PC-9 (cell line): ENCODE data around the gene CHSY1. TPM values are rescaled to one million over a fixed set of nuclear protein-coding genes. Genes with fewer than 3 reads are reported as not detected.

ENCODE experiments used
- BruUV-seq: library from RNA; stranded (reverse); fragments of 400-500 nt; replicated peaks from 2 replicates; lab custom pipeline; 2021; lab: Mats Ljungman, UMichigan
- CTCF ChIA-PET: fragments of 300-600 bp; sonication (Branson Sonifier 250); formaldehyde crosslinking; loops from one replicate; lab custom pipeline; 2022; ENCODE audit warnings: antibody characterized with exemption; lab: Charles Lee
- POLR2A ChIA-PET: fragments of 300-600 bp; sonication (Branson Sonifier 250); formaldehyde crosslinking; loops from one replicate; lab custom pipeline; 2022; ENCODE audit warnings: antibody characterized with exemption; ENCODE audit not compliant: unreplicated experiment; lab: Charles Lee
- DNase-seq, 2 experiments: peaks; one replicate each; pipeline versions ENCODE4 v3.0.0 to v3.0.0-alpha.2; 2015 to 2022; ENCODE audit warnings: mixed read lengths in 1 of 2
- H2AFZ ChIP-seq: fragments of 200-600 bp; sonication (generic); 2 replicates; pipeline ENCODE4 v1.8.1; 2017; ENCODE audit warnings: antibody characterized with exemption
- H3F3A ChIP-seq: fragments of 200-600 bp; sonication (generic); 2 replicates; pipeline ENCODE4 v1.8.1; 2017; ENCODE audit warnings: antibody characterized with exemption, mild to moderate bottlenecking, low read depth; ENCODE audit not compliant: insufficient read depth
- H3K27ac ChIP-seq: fragments of 200-600 bp; sonication (generic); 2 replicates; pipeline ENCODE4 v1.6.1; 2016; ENCODE audit warnings: mixed run types
- H3K27me3 ChIP-seq: fragments of 200-600 bp; sonication (generic); 2 replicates; pipeline ENCODE4 v1.6.1; 2016; ENCODE audit warnings: low read depth, mixed run types; ENCODE audit not compliant: insufficient read depth
- H3K36me3 ChIP-seq: fragments of 200-600 bp; sonication (generic); 2 replicates; pipeline ENCODE4 v1.6.1; 2016; ENCODE audit warnings: low read depth, mixed run types
- H3K4me1 ChIP-seq: fragments of 200-600 bp; sonication (generic); replicated peaks from 2 replicates; pipeline ENCODE4 v1.6.1; 2016; ENCODE audit warnings: mixed run types; ENCODE audit not compliant: insufficient read depth
- H3K4me2 ChIP-seq: fragments of 200-600 bp; sonication (generic); 2 replicates; pipeline ENCODE4 v1.6.1; 2017; ENCODE audit warnings: mixed run types
- H3K4me3 ChIP-seq: fragments of 200-600 bp; sonication (generic); 2 replicates; pipeline ENCODE4 v1.6.1; 2016; ENCODE audit warnings: mixed run types
- H3K79me2 ChIP-seq: fragments of 200-600 bp; sonication (generic); 2 replicates; pipeline ENCODE4 v1.6.1; 2017; ENCODE audit warnings: low read depth, mixed run types
- H3K9me2 ChIP-seq: fragments of 200-600 bp; sonication (generic); 2 replicates; pipeline ENCODE4 v1.8.1; 2017; ENCODE audit warnings: mild to moderate bottlenecking; ENCODE audit not compliant: insufficient read depth
- H3K9me3 ChIP-seq: fragments of 200-600 bp; sonication (generic); 2 replicates; pipeline ENCODE4 v1.8.1; 2016; ENCODE audit warnings: low read depth; ENCODE audit not compliant: insufficient read depth
- H4K20me1 ChIP-seq: fragments of 200-600 bp; sonication (generic); 2 replicates; pipeline ENCODE4 v1.8.1; 2017; ENCODE audit not compliant: insufficient read depth
- EZH2 ChIP-seq: fragments of 200-600 bp; sonication (generic); IDR thresholded peaks from 2 replicates; pipeline ENCODE4 v1.8.0; 2017; ENCODE audit warnings: antibody characterized with exemption, low read depth
- intact Hi-C: fragments of 100-400 bp; cut with micrococcal nuclease; formaldehyde crosslinking; loops from one replicate; pipeline ENCODE4 v1.10.0; 2022; ENCODE audit not compliant: unreplicated experiment
- total RNA-seq: library from RNA; stranded (reverse); gene quantifications from 2 replicates; pipeline ENCODE4 v1.2.3, GENCODE V29; 2021
- TF ChIP-seq, protein P1 (sequence below): fragments of 200-600 bp; sonication (generic); conservative IDR thresholded peaks from 2 replicates; pipeline ENCODE4 v1.6.1; 2017; ENCODE audit warnings: mixed run types, antibody characterized with exemption, mild to moderate bottlenecking, moderate library complexity

The CHSY1 gene
- total RNA-seq, 1 experiment from 2014 or later, result 10.7 TPM

- H3K9me3 ChIP-seq, result no peaks in the 10 kb centered on the region
- 0 out of 2 replicates have a peak, but pooled peaks cover 5% of the 10 kb centered on the region for H3F3A ChIP-seq
- intact Hi-C loops, result no loop called here
- peaks cover 11% of the 10 kb centered on the region for H3K4me1 ChIP-seq
- no peaks in the 10 kb centered on the region for H3K9me2 ChIP-seq
- no peak overlapping the region for H3K27ac ChIP-seq
- DNase-seq, result no peak
- ChIA-PET POLR2A (no interaction called here), CTCF (interaction anchor here (0.6 kb wide), 1 partner anchor 1285 kb away, joined by 6 read pairs; no protein-coding TSS in a partner anchor)
- no peak overlapping the region for H3K4me3 ChIP-seq
- BruUV-seq, result no TSS peak
- no peak for TF ChIP-seq EZH2
- TF ChIP-seq, protein P1, sequence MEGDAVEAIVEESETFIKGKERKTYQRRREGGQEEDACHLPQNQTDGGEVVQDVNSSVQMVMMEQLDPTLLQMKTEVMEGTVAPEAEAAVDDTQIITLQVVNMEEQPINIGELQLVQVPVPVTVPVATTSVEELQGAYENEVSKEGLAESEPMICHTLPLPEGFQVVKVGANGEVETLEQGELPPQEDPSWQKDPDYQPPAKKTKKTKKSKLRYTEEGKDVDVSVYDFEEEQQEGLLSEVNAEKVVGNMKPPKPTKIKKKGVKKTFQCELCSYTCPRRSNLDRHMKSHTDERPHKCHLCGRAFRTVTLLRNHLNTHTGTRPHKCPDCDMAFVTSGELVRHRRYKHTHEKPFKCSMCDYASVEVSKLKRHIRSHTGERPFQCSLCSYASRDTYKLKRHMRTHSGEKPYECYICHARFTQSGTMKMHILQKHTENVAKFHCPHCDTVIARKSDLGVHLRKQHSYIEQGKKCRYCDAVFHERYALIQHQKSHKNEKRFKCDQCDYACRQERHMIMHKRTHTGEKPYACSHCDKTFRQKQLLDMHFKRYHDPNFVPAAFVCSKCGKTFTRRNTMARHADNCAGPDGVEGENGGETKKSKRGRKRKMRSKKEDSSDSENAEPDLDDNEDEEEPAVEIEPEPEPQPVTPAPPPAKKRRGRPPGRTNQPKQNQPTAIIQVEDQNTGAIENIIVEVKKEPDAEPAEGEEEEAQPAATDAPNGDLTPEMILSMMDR, result no peak
- no peaks in the 10 kb centered on the region for H3K27me3 ChIP-seq
- peaks cover 78% of the 10 kb centered on the region for H3K79me2 ChIP-seq
- H2AFZ ChIP-seq, result no peak overlapping the region
- H3K36me3 ChIP-seq, result no peaks in the 10 kb centered on the region
- no peak overlapping the region for H3K4me2 ChIP-seq
- peaks cover 28% of the 10 kb centered on the region for H4K20me1 ChIP-seq
Observed at GRCh38 chr15:101246824-101247745, 4.8 kb downstream of the CHSY1 start.

GRCh38 chr15:101246391-101246790, 5.5 kb downstream of the CHSY1 start:
- BruUV-seq, result no TSS peak
- Histone ChIP-seq H3K4me1 (peaks cover 11% of the 10 kb centered on the region), H4K20me1 (peaks cover 28% of the 10 kb centered on the region), H3K9me3 (no peaks in the 10 kb centered on the region), H3K27ac (no peak overlapping the region), H3K4me3 (no peak overlapping the region), H3F3A (0 out of 2 replicates have a peak, but pooled peaks cover 5% of the 10 kb centered on the region), H3K9me2 (no peaks in the 10 kb centered on the region), H3K4me2 (no peak overlapping the region), H2AFZ (no peak overlapping the region), H3K79me2 (peaks cover 80% of the 10 kb centered on the region), H3K27me3 (no peaks in the 10 kb centered on the region), H3K36me3 (no peaks in the 10 kb centered on the region)
- DNase-seq, result no peak
- intact Hi-C loops, result no loop called here
- TF ChIP-seq, protein P1, result no peak
- TF ChIP-seq EZH2, result no peak
- ChIA-PET CTCF (interaction anchor here (0.6 to 0.7 kb wide), 2 partner anchors 231 to 427 kb away, joined by 3 to 6 read pairs; no protein-coding TSS in a partner anchor), POLR2A (interaction anchor here (0.8 kb wide), 1 partner anchor 370 kb away, joined by 4 read pairs; no protein-coding TSS in a partner anchor)

- Histone ChIP-seq H3K9me3 (no peaks in the 10 kb centered on the region), H3K4me3 (no peak overlapping the region), H3K79me2 (peaks cover 78% of the 10 kb centered on the region), H3K27ac (no peak overlapping the region), H3F3A (no peaks in the 10 kb centered on the region), H4K20me1 (peaks cover 30% of the 10 kb centered on the region), H2AFZ (no peak overlapping the region), H3K9me2 (no peaks in the 10 kb centered on the region), H3K4me2 (no peak overlapping the region), H3K27me3 (no peaks in the 10 kb centered on the region), H3K36me3 (no peaks in the 10 kb centered on the region), H3K4me1 (peaks cover 6% of the 10 kb centered on the region)
- TF ChIP-seq, protein P1, result no peak
- TF ChIP-seq EZH2, result no peak
- CTCF ChIA-PET, result no interaction called here
- intact Hi-C loops, result no loop called here
- BruUV-seq, result no TSS peak
- POLR2A ChIA-PET, result no interaction called here
- no peak for DNase-seq
Observed at GRCh38 chr15:101244889-101245668, 6.8 kb downstream of the CHSY1 start.
